GM23338 (cell line): ENCODE data around the gene PDE1C.

Experiments used
- CTCF ChIP-seq, 2 experiments: fragments of 200-600 bp in 1 of 2; sonication (generic) in 1 of 2; conservative IDR thresholded peaks; 2 replicates each; pipeline versions ENCODE4 v1.5.1 to v1.6.1; 2016 to 2017; ENCODE audit warnings: antibody characterized with exemption in 2 of 2, low read depth in 2 of 2, mild to moderate bottlenecking in 2 of 2, moderate library complexity in 1 of 2
- EZH2 ChIP-seq: fragments of 200-600 bp; sonication (generic); IDR thresholded peaks from one replicate; pipeline ENCODE4 v1.8.0; 2017; ENCODE audit warnings: antibody characterized with exemption, mild to moderate bottlenecking, low read depth; ENCODE audit not compliant: unreplicated experiment
- EZH2phosphoT487 ChIP-seq: fragments of 200-600 bp; sonication (generic); IDR thresholded peaks from one replicate; pipeline ENCODE4 v1.8.1; 2018; ENCODE audit warnings: antibody characterized with exemption; ENCODE audit not compliant: unreplicated experiment

GRCh38 chr7:31883761-31884164 is 186.4 kb downstream of the PDE1C start:
- no peak for TF ChIP-seq CTCF (conservative IDR thresholded peaks at IDR 0.05; ENCODE audit: low read depth in 2 of 2)
- no peak for TF ChIP-seq EZH2phosphoT487
- TF ChIP-seq EZH2: no peak
